GM10266 (cell line): ENCODE measurements around the gene MAGEB17.
"Not testable (repeated sequence)": the region's sequence is repeated elsewhere in the genome, so short reads cannot be mapped to it uniquely, and the experiment has no call there.

Experiments used
- DNase-seq: peaks from one replicate; pipeline ENCODE4 v3.0.0; 2012; ENCODE audit errors: extremely low spot score
- TF ChIP-seq, protein P1 (sequence below): IDR thresholded peaks from 2 replicates; pipeline ENCODE4 v1.5.1; 2012; ENCODE audit warnings: mild to moderate bottlenecking, low read depth; ENCODE audit not compliant: control insufficient read depth, insufficient read depth; ENCODE audit errors: missing control alignments

MAGEB17 gene

DNA sequence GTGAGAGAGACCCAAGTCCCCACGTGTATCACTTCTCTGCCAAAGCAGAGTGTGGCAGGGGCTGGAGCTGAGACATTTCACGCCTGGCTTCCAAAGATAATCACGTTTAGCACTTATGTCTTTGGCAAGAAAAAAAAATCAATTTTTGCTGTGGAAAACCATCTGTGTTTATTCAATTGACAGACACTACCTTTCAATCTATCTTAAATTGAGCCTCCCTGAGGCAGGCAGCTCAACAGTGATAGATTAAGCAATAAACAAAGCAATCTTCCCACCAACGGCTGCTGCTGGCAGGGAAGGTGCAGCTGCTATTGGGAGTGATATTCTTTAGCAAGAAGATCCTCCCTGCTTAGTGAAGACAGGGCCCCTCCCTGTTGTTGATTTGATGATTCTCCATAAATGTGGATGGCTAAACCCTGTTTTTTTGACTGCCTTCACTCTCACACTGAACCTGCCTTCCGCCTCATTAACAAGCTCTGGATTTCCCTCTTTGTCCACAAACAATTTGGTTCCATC, 11.6 kb upstream of the MAGEB17 start:
- TF ChIP-seq, protein P1, sequence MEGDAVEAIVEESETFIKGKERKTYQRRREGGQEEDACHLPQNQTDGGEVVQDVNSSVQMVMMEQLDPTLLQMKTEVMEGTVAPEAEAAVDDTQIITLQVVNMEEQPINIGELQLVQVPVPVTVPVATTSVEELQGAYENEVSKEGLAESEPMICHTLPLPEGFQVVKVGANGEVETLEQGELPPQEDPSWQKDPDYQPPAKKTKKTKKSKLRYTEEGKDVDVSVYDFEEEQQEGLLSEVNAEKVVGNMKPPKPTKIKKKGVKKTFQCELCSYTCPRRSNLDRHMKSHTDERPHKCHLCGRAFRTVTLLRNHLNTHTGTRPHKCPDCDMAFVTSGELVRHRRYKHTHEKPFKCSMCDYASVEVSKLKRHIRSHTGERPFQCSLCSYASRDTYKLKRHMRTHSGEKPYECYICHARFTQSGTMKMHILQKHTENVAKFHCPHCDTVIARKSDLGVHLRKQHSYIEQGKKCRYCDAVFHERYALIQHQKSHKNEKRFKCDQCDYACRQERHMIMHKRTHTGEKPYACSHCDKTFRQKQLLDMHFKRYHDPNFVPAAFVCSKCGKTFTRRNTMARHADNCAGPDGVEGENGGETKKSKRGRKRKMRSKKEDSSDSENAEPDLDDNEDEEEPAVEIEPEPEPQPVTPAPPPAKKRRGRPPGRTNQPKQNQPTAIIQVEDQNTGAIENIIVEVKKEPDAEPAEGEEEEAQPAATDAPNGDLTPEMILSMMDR: no peak
- DNase-seq: no peak

DNA sequence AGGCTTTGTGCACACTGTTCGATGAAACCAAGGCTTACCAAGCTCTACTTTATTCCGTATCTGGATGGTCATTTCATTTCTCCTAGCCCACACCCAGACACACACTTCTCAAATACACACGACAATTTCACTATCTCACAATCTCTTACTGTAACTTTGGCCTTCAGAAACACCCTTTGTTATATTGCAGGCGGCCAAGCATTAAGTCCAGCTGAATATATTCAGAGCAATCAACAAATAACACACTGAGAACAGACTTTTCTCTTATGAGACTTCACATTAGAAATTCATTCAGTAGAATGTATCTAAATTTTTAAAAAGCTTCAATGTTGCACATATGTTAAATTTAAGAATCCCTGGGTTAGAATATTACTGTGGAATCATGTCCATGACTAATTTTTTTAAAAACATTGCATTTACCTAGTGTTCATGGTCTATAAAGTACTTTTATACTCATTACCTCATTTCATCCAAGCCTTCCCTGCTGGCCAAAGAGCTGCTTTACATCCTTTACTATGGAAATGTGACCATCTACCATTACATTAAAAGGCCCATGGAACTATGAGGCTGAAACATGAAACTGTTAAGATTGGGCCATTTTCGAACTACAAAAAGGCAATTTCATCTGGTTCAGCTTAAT, 10.5 kb upstream of the MAGEB17 start:
- DNase-seq: no peak
- TF ChIP-seq, protein P1: no peak

DNA sequence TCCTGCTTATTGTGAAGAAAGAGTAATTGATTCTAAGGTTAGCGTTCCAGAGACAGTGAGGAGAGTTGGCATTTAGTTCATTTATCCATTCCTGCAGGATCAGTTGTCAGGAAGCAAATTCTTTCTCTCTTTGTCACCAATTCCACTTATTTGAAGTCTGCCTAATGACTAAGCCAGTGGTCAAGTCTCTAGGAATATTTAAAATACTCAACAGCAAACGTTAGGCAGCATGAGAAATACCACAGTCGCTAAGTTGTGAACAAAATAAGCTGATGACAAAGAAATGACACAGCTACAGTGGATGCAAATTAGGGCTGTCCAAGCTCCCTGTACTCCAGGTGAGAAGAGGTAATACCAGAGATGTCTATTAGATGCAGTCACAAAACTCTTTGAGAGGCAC, 6.6 kb upstream of the MAGEB17 start:
- DNase-seq: no peak

DNA sequence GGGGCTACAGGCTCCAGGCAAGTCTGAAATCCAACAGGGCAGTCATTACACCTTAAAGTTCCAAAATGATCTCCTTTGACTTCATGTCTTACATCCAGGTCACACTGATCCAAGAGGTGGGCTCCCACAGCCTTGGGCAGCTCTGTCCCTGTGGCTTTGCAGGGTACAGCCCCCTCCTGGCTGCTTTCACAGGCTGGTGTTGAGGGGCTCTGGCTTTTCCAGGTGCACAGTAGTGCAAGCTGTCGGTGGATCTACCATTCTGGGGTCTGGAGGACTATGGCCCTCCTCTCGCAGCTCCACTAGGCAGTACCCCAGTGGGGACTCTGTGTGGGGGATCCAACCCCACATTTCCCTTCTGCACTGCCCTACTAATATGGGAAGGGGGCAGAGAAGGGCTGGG, 6.1 kb upstream of the MAGEB17 start:
- DNase-seq: not testable (repeated sequence)

More for the DNA sequence above, 6.6 kb upstream of the MAGEB17 start:
- TF ChIP-seq, protein P1: no peak

DNA sequence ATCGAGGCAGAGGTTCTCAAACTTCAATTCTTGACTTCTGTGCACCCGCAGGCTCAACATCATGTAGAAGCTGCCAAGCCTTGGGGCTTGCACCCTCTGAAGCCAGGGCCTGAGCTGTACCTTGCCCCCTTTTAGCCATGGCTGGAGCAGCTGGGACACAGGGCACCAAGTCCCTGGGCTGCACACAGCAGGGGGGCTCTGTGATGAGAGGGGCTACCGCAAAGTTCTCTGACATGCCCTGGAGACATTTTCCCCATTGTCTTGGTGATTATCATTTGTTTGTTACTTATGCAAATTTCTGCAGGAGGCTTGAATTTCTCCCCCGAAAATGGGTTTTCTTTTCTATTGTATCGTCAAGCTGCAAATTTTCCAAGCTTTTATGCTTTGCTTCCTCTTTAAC, 4.9 kb upstream of the MAGEB17 start:
- TF ChIP-seq, protein P1: no peak
- no peak for DNase-seq

DNA sequence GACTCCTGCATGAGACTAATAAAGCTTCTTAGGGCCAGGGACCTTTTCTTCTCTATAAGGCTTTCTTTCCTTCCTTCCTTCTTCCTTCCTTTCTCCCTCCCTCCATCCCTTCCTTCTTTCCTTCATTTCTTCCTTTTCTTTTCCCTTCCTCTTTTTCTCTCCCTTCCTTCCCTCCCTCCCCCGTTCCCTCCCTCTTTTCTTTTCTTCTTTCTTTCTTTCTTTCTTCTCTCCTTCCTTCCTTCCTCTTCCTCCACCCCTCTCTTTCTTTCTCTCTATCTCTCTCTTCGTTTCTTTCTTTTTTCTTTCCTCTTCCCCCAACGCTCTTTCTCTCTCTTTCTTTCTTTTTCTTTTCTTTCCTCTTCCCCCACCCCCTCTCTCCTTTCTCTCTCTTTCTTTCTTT, 2.5 kb upstream of the MAGEB17 start:
- no peak for DNase-seq
- TF ChIP-seq, protein P1: no peak

DNA sequence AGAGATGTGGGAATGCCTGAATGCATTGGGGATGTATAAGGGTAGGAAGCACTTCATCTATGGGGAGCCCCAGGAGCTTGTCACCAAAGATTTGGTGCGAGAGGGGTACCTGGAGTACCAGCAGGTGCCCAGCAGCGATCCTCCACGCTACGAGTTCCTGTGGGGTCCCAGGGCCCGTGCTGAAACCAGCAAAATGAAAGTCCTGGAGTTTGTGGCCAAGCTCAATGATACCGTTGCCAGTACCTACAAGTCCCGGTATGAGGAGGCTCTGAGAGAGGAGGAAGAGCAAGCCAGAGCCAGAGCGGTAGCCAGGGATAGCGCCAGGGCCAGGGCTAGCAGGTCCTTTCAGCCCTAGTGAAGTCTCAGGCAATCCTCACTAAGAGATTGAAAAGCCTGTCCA, 3.8 kb downstream of the MAGEB17 start:
- DNase-seq: no peak

More for the DNA sequence above, 3.8 kb downstream of the MAGEB17 start:
- TF ChIP-seq, protein P1: no peak
